SK-N-SH (cell line): ENCODE measurements around the gene GPATCH4. TPM values are rescaled to one million over a fixed set of nuclear protein-coding genes. Genes with fewer than 3 reads are reported as not detected.
A peak's percentile ranks its signal among the peaks of the same experiment; 100 is the strongest.

Source experiments
- CTCF ChIA-PET: fragments of 300-600, 350-600 bp; formaldehyde crosslinking; extraction: SDS; loops from one replicate; lab custom pipeline; 2021; lab: Yijun Ruan, JAX
- POLR2A ChIA-PET: fragments of 350-600 bp; sonication (Branson Sonifier 250); formaldehyde crosslinking; extraction: SDS; loops from one replicate; lab custom pipeline; 2020; ENCODE audit warnings: antibody characterized with exemption, inconsistent platforms; lab: Yijun Ruan, JAX
- DNase-seq: peaks from one replicate; pipeline ENCODE4 v3.0.0; 2012
- H2AFZ ChIP-seq: fragments of 200-600 bp; sonication (generic); 2 replicates; pipeline ENCODE4 v1.8.1; 2016; ENCODE audit warnings: antibody characterized with exemption, mild to moderate bottlenecking, low read depth
- H3F3A ChIP-seq: fragments of 200-600 bp; sonication (generic); replicated peaks from 2 replicates; pipeline ENCODE3; 2016; ENCODE audit warnings: antibody characterized with exemption, mild to moderate bottlenecking; ENCODE audit not compliant: insufficient read depth
- H3K27ac ChIP-seq, 2 experiments: fragments of 200-500 bp in 1 of 2; fragments of 200-600 bp in 1 of 2; sonication (Bioruptor generic) in 1 of 2; sonication (generic), shearing (Covaris generic) in 1 of 2; 2 replicates each; pipeline versions ENCODE4 v1.5.1 to v1.6.1; 2014 to 2016; ENCODE audit warnings: low read depth in 2 of 2, inconsistent platforms in 1 of 2, low read length in 1 of 2, mild to moderate bottlenecking in 1 of 2, mixed read lengths in 1 of 2
- H3K27me3 ChIP-seq: fragments of 200-600 bp; sonication (generic), shearing (Covaris generic); 2 replicates; pipeline ENCODE4 v1.6.1; 2016; ENCODE audit warnings: mixed run types; ENCODE audit not compliant: insufficient read depth
- H3K36me3 ChIP-seq, 2 experiments: fragments of 200-500 bp in 1 of 2; fragments of 200-600 bp in 1 of 2; sonication (Bioruptor generic) in 1 of 2; sonication (generic) in 1 of 2; replicated peaks in 1 of 2; 2 replicates each; pipeline versions ENCODE3 to v1.5.1; 2014 to 2016; ENCODE audit warnings: low read length in 1 of 2, mild to moderate bottlenecking in 1 of 2; ENCODE audit not compliant: insufficient read depth in 2 of 2, control insufficient read depth in 1 of 2
- H3K4me1 ChIP-seq, 2 experiments: fragments of 200-500 bp in 1 of 2; fragments of 200-600 bp in 1 of 2; sonication (Bioruptor generic) in 1 of 2; sonication (generic), shearing (Covaris generic) in 1 of 2; 2 replicates each; pipeline versions ENCODE4 v1.5.1 to v1.6.1; 2014 to 2016; ENCODE audit warnings: low read depth in 1 of 2, low read length in 1 of 2, mixed run types in 1 of 2; ENCODE audit not compliant: insufficient read depth in 2 of 2, control insufficient read depth in 1 of 2
- H3K4me2 ChIP-seq: fragments of 200-600 bp; sonication (generic), shearing (Covaris generic); 2 replicates; pipeline ENCODE4 v1.6.1; 2017; ENCODE audit warnings: mixed run types
- H3K4me3 ChIP-seq, 2 experiments: fragments of 200-500 bp in 1 of 2; fragments of 200-600 bp in 1 of 2; sonication (Bioruptor generic) in 1 of 2; sonication (generic), shearing (Covaris generic) in 1 of 2; 2 replicates each; pipeline versions ENCODE4 v1.5.1 to v1.8.1; 2014 to 2016; ENCODE audit warnings: low read depth in 2 of 2, inconsistent platforms in 1 of 2, low read length in 1 of 2, mild to moderate bottlenecking in 1 of 2, mixed read lengths in 1 of 2, moderate library complexity in 1 of 2
- H3K79me2 ChIP-seq: fragments of 200-600 bp; sonication (generic); 2 replicates; pipeline ENCODE4 v1.8.1; 2017; ENCODE audit warnings: mild to moderate bottlenecking; ENCODE audit not compliant: insufficient read depth
- H3K9ac ChIP-seq: fragments of 200-600 bp; sonication (generic); 2 replicates; pipeline ENCODE4 v1.6.1; 2017; ENCODE audit warnings: mixed run types
- H3K9me2 ChIP-seq: fragments of 200-600 bp; sonication (generic); 2 replicates; pipeline ENCODE4 v1.6.1; 2017; ENCODE audit warnings: mixed run types
- H3K9me3 ChIP-seq: fragments of 200-600 bp; sonication (generic); 2 replicates; pipeline ENCODE4 v1.6.1; 2017; ENCODE audit warnings: mixed run types, mild to moderate bottlenecking, moderate library complexity
- H4K20me1 ChIP-seq: fragments of 200-600 bp; sonication (generic); 2 replicates; pipeline ENCODE4 v1.6.1; 2017; ENCODE audit warnings: mild to moderate bottlenecking, mixed run types; ENCODE audit not compliant: insufficient read depth
- CHD2 ChIP-seq: fragments of 150-350 bp; IDR thresholded peaks from 2 replicates; pipeline ENCODE4 v1.6.1; 2018; ENCODE audit warnings: low read length; ENCODE audit not compliant: partially characterized antibody
- EZH2phosphoT487 ChIP-seq: fragments of 200-600 bp; sonication (generic); IDR thresholded peaks from 2 replicates; pipeline ENCODE4 v1.6.1; 2017; ENCODE audit warnings: low read depth, mixed run types, mild to moderate bottlenecking, antibody characterized with exemption, moderate library complexity, borderline replicate concordance
- FOSL2 ChIP-seq: IDR thresholded peaks from 2 replicates; pipeline ENCODE4 v1.4.0; 2012; ENCODE audit warnings: low read depth, mild to moderate bottlenecking, moderate library complexity, borderline replicate concordance
- FOXM1 ChIP-seq: IDR thresholded peaks from 2 replicates; pipeline ENCODE4 v1.4.0; 2012; ENCODE audit warnings: low read depth, mild to moderate bottlenecking
- JUND ChIP-seq: IDR thresholded peaks from 2 replicates; pipeline ENCODE4 v1.4.0; 2012
- MAX ChIP-seq: IDR thresholded peaks from 2 replicates; pipeline ENCODE4 v1.4.0; 2012; ENCODE audit warnings: low read depth
- RAD21 ChIP-seq: IDR thresholded peaks from 2 replicates; pipeline ENCODE4 v1.6.1; 2012; ENCODE audit warnings: mild to moderate bottlenecking, low read length
- RCOR1 ChIP-seq: fragments of 150-350 bp; IDR thresholded peaks from 2 replicates; pipeline ENCODE4 v1.6.1; 2017; ENCODE audit warnings: antibody characterized with exemption, low read length
- RFX5 ChIP-seq: IDR thresholded peaks from 2 replicates; pipeline ENCODE4 v1.6.1; 2012; ENCODE audit warnings: mild to moderate bottlenecking, improper control_type of control experiment, low read length
- SMC3 ChIP-seq: IDR thresholded peaks from 2 replicates; pipeline ENCODE4 v1.6.1; 2012; ENCODE audit warnings: low read depth, low read length, improper control_type of control experiment
- TAF1 ChIP-seq: IDR thresholded peaks from 2 replicates; pipeline ENCODE4 v1.6.1; 2012; ENCODE audit warnings: low read depth, mild to moderate bottlenecking, low read length, moderate library complexity, borderline replicate concordance
- USF2 ChIP-seq: fragments of 150-350 bp; IDR thresholded peaks from 2 replicates; pipeline ENCODE4 v1.6.1; 2017; ENCODE audit warnings: antibody characterized with exemption, low read length, low read depth, borderline replicate concordance
- WGBS: methylation state at CpG from one replicate; pipeline ENCODE4 v1.1.6; 2017; ENCODE audit warnings: low lambda C conversion rate; 5-methylcytosine and 5-hydroxymethylcytosine counted together
- polyA plus RNA-seq, 3 experiments: library from polyadenylated mRNA; depleted of rRNA; stranded (reverse); fragments of >200 nt; gene quantifications; 2 replicates each; pipeline ENCODE4 v1.2.3, GENCODE V29; 2012
- TF ChIP-seq, protein P1 (sequence below): IDR thresholded peaks from 2 replicates; pipeline ENCODE4 v1.4.0; 2012; ENCODE audit warnings: low read depth, borderline replicate concordance
- TF ChIP-seq, protein P2 (sequence below): fragments of 200-600 bp; sonication (generic); IDR thresholded peaks from 2 replicates; pipeline ENCODE4 v1.6.1; 2017; ENCODE audit warnings: antibody characterized with exemption, mild to moderate bottlenecking, moderate library complexity

Gene GPATCH4
- polyA plus RNA-seq, 1 of the 3 experiments (the other 2 are of a cell fraction), result 36.6 TPM

GRCh38 chr1:156586323-156586722 lies 15.0 kb downstream of the GPATCH4 start:
- H3K9me2 ChIP-seq, result no peaks in the 10 kb centered on the region
- no peaks in the 10 kb centered on the region for H3K36me3 ChIP-seq
- TF ChIP-seq RAD21, result no peak
- no peak for TF ChIP-seq JUND
- no peak for TF ChIP-seq FOSL2
- TF ChIP-seq, protein P1, sequence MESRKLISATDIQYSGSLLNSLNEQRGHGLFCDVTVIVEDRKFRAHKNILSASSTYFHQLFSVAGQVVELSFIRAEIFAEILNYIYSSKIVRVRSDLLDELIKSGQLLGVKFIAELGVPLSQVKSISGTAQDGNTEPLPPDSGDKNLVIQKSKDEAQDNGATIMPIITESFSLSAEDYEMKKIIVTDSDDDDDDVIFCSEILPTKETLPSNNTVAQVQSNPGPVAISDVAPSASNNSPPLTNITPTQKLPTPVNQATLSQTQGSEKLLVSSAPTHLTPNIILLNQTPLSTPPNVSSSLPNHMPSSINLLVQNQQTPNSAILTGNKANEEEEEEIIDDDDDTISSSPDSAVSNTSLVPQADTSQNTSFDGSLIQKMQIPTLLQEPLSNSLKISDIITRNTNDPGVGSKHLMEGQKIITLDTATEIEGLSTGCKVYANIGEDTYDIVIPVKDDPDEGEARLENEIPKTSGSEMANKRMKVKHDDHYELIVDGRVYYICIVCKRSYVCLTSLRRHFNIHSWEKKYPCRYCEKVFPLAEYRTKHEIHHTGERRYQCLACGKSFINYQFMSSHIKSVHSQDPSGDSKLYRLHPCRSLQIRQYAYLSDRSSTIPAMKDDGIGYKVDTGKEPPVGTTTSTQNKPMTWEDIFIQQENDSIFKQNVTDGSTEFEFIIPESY, result no peak
- no peak for TF ChIP-seq RFX5
- no peak for TF ChIP-seq MAX
- TF ChIP-seq TAF1, result no peak
- no peak for TF ChIP-seq SMC3
- no peak for TF ChIP-seq RCOR1
- no peak for TF ChIP-seq EZH2phosphoT487
- TF ChIP-seq, protein P2, sequence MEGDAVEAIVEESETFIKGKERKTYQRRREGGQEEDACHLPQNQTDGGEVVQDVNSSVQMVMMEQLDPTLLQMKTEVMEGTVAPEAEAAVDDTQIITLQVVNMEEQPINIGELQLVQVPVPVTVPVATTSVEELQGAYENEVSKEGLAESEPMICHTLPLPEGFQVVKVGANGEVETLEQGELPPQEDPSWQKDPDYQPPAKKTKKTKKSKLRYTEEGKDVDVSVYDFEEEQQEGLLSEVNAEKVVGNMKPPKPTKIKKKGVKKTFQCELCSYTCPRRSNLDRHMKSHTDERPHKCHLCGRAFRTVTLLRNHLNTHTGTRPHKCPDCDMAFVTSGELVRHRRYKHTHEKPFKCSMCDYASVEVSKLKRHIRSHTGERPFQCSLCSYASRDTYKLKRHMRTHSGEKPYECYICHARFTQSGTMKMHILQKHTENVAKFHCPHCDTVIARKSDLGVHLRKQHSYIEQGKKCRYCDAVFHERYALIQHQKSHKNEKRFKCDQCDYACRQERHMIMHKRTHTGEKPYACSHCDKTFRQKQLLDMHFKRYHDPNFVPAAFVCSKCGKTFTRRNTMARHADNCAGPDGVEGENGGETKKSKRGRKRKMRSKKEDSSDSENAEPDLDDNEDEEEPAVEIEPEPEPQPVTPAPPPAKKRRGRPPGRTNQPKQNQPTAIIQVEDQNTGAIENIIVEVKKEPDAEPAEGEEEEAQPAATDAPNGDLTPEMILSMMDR, result no peak
- H2AFZ ChIP-seq, result no peak overlapping the region
- WGBS, result 52% methylated on average over 3 of the region's 4 CpGs
- CTCF ChIA-PET, result interaction anchor here (0.9 to 11.1 kb wide), 12 partner anchors 8 to 201 kb away, joined by 3 to 104 read pairs (median 4); partner anchors contain the start of genes GPATCH4 and NAXE
- DNase-seq, result no peak
- no peaks in the 10 kb centered on the region for H4K20me1 ChIP-seq
- POLR2A ChIA-PET, result interaction anchor here (1.3 kb wide), 2 partner anchors 29 to 129 kb away, joined by 3 to 4 read pairs; no protein-coding TSS in a partner anchor
- no peaks in the 10 kb centered on the region for H3K79me2 ChIP-seq
- H3K4me3 ChIP-seq, result no peak overlapping the region
- peaks cover 0 to 5% of the 10 kb centered on the region in 2 experiments; a peak in 2 of 4 replicates for H3K4me1 ChIP-seq
- H3K27ac ChIP-seq, result no peak overlapping the region
- H3K9ac ChIP-seq, result no peak overlapping the region
- H3K27me3 ChIP-seq, result no peaks in the 10 kb centered on the region
- no peak overlapping the region for H3K4me2 ChIP-seq
- no peaks in the 10 kb centered on the region for H3K9me3 ChIP-seq
- peaks cover 4% of the 10 kb centered on the region for H3F3A ChIP-seq

- Histone ChIP-seq H2AFZ (no peak overlapping the region), H3K9me2 (no peaks in the 10 kb centered on the region), H3K4me1 (no peaks in the 10 kb centered on the region), H3K79me2 (no peaks in the 10 kb centered on the region), H3F3A (no peaks in the 10 kb centered on the region), H3K36me3 (no peaks in the 10 kb centered on the region), H3K27me3 (no peaks in the 10 kb centered on the region), H3K9me3 (no peaks in the 10 kb centered on the region), H3K4me3 (no peak overlapping the region), H3K27ac (no peak overlapping the region), H4K20me1 (no peaks in the 10 kb centered on the region), H3K9ac (no peak overlapping the region), H3K4me2 (no peak overlapping the region)
- DNase-seq, result peak; percentile 65
- POLR2A ChIA-PET, result interaction anchor here (1.3 kb wide), 1 partner anchor 128 kb away, joined by 3 read pairs; no protein-coding TSS in a partner anchor
- TF ChIP-seq JUND (no peak), CHD2 (no peak), USF2 (no peak), FOXM1 (no peak), SMC3 (0 out of 2 replicates have a peak, but pooled peaks have one; percentile 4)
- TF ChIP-seq, protein P2, result peak; percentile 43
- WGBS, result 54% methylated on average over 11 of the region's 11 CpGs
- CTCF ChIA-PET, result interaction anchor here (0.6 to 11.1 kb wide), 18 partner anchors 9 to 199 kb away, joined by 3 to 104 read pairs (median 6); partner anchors contain the start of genes GPATCH4, HAPLN2 and NAXE
Observed at GRCh38 chr1:156584813-156585212, 16.5 kb downstream of the GPATCH4 start.
